Measurements from ENCODE around the gene SEC14L6.
"Not testable (repeated sequence)": the region's sequence is repeated elsewhere in the genome, so short reads cannot be mapped to it uniquely, and the experiment has no call there.

The SEC14L6 gene

GRCh38 chr22:30565341-30565740 lies 18.8 kb upstream of the SEC14L6 start:
- no peak for DNase-seq

DNA sequence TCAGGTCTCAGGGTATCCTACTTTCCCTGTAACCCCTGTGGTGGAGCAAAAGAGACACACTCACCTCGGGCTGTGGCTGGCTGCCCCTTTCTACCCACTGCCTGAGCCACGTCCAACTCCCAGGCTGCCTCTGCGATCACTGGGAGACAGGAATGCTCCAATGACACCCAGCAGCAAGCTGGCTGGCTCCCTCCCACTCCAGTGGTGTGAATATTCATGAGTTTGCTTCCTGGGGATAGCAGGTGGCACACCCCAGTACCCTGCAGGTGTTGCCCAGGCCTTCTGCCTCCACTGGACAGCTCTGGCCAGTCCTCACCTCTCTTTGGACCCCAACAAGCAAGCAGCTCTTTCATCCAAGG lies 18.2 kb upstream of the SEC14L6 start:
- no peak for DNase-seq

- DNase-seq, result no peak
Measured at GRCh38 chr22:30564045-30564760, 17.7 kb upstream of the SEC14L6 start.

DNA sequence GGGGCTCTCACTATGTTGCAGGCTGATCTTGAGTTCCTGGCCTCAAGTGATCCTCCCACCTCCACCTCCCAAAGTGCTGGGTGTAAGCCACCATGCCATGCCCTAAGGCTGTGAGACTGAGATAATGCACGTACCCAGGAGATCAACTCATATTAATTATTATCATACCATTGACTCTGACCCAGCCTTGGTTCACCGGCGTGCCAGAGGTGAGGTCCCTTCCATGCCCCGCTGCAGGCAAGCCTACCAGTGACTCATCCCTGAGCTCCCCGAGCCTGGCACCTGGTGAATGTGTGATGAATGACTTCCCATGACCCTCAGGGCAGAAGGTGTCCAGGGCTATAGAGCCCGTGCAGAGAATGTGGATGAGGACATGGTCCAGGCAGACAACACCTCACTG lies 15.8 kb upstream of the SEC14L6 start:
- DNase-seq, result no peak

DNA sequence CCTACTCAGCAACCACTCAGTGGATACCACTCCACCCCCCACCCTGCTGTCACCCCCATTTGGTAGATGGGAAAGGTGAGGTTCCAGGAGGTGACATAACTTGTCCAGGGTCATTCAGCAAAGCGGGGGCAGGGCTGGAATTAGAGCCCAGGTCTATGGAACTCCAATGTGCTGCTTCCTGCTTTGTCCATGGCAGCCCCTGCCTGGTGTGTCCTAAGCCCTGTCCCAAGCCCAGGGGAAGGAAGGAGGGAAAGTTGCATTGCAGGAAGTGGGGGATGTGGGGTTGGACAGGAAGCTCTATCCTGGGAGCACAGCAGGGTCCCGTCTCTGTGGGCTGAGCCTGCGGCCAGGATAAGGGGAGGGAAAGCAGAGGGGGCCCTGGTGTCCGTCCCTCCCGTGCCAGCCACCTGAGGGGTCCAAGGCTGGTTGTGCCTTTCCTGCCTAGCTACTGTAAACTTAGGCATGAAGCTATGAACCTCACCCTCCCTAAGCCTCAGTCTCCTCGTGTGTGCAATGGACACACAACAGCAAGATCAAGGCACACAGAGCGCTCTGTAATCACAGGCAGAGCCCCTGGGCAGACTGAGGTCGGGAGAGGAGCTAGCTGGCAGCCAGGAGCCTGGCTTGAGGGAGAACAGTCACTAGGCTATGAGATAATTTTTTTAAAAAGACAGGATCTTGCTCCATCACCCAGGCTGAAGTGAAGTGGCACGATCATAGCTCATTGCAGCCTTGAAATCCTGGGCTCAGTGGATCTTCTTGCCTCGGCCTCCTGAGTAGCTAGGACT lies 15.1 kb upstream of the SEC14L6 start:
- no peak for DNase-seq

GRCh38 chr22:30560643-30561202 lies 14.2 kb upstream of the SEC14L6 start:
- DNase-seq, result not testable (repeated sequence)

- no peak for DNase-seq
Measured at GRCh38 chr22:30559889-30560288, 13.3 kb upstream of the SEC14L6 start.

GRCh38 chr22:30557243-30557642 lies 10.7 kb upstream of the SEC14L6 start:
- no peak for DNase-seq

- no peak for DNase-seq
Measured at GRCh38 chr22:30556388-30556787, 9.8 kb upstream of the SEC14L6 start.

GRCh38 chr22:30555282-30556210 lies 9.0 kb upstream of the SEC14L6 start:
- DNase-seq, result no peak

GRCh38 chr22:30553971-30554370 lies 7.4 kb upstream of the SEC14L6 start:
- DNase-seq, result no peak

GRCh38 chr22:30552719-30553118 lies 6.2 kb upstream of the SEC14L6 start:
- no peak for DNase-seq

- not testable (repeated sequence) for DNase-seq
Measured at GRCh38 chr22:30551813-30552212, 5.3 kb upstream of the SEC14L6 start.

DNA sequence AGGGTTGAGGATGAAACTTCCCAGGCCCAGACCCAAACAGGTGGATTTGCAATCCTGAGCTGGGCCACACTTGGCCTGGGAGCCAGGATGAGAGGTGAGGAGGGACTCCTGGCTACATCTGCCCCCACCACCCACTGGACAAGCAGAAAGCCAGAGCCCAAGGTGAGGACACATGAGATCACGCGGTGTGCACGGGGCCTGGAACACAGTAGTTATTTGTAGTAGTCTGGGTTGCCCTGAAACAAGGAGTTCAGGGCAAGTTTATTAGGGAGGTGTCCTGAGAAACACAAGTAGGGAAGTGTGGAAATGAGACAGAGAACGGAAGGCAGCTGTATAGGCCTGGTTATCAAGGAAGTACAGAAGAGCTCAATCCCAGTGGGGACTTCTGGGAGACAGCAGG lies 647 bp upstream of the SEC14L6 start:
- DNase-seq, result no peak

- no peak for DNase-seq
Measured at GRCh38 chr22:30542811-30543188, 3.7 kb downstream of the SEC14L6 start.

DNA sequence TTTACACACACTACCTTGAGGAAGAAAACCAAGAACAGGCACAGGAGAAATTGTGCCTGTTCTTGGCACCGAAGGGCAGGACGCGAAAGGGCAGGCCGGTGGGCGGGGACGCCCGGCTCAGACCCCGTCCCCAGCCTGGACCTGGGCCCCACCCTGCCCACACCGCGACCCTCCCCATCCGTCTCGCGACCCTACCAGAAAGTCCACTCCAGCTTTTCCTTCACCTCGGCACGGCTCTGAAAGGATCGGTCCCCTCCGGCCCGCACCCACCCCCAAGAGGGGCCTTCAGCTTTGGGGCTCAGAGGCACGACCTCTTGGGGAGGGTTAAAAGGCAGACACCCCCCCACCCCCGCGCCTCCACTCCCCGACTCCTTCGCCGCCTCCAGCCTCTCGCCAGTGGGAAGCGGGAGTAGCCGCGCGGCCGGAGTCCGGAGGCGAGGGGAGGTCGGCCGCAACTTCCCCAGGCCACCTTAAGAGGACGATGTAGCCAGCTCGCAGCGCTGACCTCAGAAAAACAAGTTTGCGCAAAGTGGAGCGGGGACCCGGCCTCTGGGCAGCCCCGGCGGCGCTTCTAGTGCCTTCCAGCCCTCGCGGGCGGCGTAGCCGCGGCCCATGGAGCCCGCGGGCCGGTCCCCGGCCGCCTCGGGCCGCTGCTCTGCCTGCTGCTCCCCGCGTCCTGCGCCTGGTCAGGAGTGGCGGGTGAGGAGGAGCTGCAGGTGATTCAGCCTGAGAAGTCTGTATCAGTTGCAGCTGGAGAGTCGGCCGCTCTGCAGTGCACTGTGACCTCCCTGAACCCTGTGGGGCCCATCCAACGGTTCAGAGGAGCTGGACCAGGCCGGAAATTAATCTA lies 4.4 kb downstream of the SEC14L6 start:
- no peak for DNase-seq

DNA sequence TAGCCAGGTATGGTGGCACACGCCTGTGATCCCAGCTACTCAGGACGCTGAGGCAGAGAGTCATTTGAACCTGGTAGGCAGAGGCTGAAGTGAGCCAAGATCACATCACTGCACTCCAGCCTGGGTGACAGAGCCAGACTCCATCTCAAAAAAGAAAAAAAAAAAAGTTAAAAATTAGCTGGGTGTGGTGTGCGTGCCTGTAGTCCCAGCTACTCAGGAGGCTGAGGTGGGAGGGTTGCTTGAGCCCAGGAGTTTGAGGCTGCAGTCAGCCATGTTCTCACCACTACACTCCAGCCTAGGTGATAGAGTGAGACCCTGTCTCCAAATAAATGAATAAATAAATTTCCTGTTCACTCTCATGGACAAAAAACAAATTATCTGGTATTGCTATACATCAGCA lies 5.0 kb downstream of the SEC14L6 start:
- not testable (repeated sequence) for DNase-seq

DNA sequence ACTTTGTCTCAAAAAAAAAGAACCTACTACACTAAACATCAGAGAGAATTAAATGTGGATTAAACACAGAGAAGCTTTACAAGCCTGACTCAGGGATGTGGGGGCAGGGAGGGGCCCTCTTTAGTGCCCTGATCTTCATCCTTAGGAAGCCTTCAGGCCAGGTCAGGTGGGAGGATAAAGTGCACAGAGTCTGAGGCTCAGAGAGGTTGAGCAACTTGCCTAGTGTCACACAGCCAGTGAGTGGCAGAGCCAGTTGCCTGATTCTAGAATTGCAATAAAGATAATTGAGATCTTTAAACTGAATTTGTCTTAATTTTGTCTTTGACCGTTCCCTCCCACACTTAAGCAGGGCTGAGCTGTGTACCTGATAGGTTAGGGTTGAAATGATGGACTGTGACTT lies 7.2 kb downstream of the SEC14L6 start:
- no peak for DNase-seq

DNA sequence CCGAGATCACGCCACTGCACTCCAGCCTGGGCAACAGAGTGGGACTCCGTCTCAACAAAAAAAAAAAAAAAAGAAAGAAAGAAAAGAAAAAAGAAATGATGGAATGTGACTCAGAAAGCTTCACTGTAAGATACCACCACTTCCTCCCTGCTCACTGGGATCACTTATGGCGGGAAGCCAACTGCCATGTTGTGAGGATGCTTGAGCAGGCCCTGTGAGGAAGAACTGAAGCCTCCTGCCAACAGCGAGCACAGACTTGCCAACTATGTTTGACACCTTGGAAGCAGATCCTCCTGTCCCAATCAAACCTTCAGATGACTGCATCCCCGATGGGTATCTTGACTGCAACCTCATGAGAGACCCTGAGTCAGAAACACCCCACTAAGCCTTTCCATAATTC lies 8.3 kb downstream of the SEC14L6 start:
- DNase-seq, result no peak

DNA sequence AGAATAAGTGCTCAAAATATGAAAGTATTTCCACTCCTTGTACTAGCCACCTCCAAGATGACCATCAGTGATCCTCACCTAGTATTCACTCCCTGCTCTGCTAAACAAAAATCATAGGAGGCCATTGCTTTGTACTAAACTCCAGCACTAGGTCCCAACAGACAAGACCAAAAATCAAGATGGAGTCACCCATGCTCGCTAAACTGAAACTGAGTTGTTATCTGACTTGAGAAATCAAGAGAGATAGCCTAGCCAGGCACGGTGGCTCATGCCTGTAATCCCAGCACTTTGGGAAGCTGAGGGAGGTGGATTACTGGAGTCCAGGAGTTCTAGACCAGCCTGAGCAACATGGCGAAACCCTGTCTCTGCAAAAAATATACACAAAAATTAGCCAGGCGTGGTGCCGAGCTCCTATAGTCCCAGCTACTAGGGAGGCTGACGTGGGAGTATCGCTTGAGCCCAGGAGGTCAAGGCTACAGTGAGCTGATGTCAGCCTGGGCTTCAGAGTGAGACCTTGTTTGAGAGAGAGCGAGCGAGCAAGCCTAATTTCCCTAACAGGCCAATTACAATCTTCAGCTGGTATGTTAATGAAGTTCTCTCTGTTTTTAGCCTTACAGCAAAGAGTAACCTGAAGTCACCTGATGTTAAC lies 9.3 kb downstream of the SEC14L6 start:
- no peak for DNase-seq

GRCh38 chr22:30535182-30535581 lies 11.4 kb downstream of the SEC14L6 start:
- DNase-seq, result no peak
